NCI-H526 treated with DMSO at 0.1 percent for 48 hours (cell line): ENCODE measurements around the gene DNAJC1.

Experiments used
- DNase-seq: peaks from one replicate; lab custom pipeline; 2025; lab: John Stamatoyannopoulos, UW

Gene DNAJC1

DNA sequence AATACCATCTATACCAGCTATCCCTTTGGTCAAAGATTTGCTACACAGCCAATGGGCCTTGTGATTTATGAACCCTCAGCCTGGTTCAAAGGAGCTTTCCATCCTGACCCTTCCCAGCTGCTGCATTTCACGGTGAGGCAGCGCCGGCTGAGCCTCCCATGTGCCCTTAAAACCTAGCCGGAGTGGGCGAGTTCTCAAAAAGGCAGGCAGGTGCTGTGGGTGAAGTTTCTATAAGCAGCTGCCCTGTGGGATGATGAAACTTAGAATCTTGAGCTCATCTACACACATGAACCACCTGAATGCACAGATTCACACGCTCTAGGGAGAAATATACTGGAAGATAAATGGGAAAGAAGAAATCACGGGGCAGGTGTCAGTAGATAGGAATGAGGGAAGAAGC, 244.8 kb downstream of the DNAJC1 start:
- no peak for DNase-seq

DNA sequence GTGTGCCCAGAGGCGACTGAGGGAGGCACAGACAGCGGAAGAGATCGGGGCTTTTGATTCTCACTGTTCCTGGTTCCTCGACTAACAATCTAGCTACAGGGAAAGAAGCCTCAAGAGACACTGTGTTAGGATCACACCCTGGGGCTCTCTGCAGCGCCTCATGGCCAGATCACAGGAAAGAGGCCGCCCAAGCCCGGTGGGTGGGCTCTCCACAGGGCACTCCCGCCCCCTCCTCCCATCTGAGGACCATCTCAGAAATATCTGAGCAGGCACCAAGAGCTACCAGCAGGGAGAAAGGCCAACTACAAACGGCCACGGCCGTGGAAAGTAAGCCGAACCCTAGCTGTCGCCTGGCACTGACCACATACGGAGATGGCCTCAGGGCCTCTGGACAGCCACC, 245.3 kb downstream of the DNAJC1 start:
- DNase-seq: no peak

DNA sequence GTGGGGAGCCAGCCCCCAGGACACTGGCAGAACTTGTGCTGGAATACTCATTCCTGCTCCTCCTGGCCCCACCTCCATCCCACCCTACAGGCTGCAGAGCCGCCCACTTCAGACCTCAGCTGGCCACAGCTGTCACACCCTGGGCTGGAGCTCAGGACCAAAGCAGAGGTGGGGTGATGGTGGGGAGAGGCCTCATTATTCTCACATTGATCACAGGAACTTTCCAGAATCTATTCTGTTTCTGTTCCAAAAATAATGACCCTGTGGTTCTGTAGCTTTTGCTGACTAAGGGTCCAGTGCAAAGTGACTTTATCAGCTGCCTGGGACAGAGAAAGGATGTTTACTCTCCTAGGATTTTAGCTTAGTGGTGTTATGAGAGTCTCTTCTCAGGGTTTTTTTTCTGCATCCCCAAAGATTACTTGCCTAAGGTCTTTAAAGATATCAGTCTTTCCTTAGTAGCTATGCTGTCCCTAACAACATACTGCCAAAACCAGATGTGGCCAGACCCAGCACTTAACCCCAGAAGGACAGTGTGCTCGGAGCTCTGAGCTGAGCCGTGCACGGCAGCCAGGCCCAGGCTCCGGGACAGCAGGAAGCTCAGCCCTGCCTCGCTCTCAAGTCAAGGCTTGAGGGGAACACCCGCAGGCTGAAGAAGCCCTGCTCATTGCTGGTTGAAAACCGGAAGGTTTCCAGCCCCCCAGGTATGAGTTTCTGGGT, 246.2 kb downstream of the DNAJC1 start:
- DNase-seq: no peak

DNA sequence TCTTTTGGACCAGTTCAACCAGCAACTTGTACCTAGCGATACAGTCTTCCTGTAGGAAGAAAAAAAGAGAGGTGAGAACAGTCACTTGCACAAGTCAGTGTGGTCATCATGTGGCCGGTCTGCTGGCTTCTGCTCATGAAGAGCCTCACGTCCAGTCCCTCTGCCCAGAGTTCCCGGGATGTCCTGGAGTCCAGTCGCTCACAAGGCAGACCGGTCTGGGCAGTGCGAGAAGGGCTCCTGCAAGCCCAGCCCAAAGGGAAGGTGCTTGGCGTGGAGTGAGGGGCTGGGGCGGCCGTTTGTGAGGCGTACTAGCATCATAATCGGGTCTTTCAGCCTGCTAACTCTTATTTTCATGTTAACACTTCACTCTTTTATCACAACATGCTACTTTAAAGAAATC, 246.8 kb downstream of the DNAJC1 start:
- DNase-seq: no peak

DNA sequence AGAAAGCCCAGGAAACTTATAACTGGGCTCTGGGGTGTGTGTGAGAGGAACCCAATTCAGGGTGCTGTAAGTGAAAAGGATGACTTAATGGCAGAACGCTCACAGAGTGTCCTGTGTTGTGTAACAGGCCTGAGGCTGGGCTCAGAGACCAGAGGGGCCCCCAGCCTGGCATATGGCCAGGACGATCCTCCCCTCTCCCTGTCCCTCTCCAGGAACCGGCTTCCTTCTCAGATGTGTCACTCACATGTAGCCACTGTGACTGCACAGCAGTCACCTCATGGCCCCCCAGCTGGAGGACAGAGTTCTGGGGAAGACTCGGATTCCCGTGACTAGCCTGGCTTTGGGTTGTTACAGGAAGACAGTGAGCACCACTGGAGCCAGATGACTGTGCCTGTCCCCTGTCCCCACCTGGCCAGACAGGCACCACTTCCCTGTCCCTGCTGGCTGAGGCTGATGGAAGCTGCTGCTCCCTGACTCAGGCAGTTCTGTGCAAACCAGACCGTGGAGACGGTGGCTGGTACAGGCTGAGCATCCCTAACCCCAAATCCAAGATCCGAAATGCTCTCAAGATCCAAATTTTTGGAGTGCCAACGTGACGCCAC, 249.0 kb downstream of the DNAJC1 start:
- DNase-seq: no peak

DNA sequence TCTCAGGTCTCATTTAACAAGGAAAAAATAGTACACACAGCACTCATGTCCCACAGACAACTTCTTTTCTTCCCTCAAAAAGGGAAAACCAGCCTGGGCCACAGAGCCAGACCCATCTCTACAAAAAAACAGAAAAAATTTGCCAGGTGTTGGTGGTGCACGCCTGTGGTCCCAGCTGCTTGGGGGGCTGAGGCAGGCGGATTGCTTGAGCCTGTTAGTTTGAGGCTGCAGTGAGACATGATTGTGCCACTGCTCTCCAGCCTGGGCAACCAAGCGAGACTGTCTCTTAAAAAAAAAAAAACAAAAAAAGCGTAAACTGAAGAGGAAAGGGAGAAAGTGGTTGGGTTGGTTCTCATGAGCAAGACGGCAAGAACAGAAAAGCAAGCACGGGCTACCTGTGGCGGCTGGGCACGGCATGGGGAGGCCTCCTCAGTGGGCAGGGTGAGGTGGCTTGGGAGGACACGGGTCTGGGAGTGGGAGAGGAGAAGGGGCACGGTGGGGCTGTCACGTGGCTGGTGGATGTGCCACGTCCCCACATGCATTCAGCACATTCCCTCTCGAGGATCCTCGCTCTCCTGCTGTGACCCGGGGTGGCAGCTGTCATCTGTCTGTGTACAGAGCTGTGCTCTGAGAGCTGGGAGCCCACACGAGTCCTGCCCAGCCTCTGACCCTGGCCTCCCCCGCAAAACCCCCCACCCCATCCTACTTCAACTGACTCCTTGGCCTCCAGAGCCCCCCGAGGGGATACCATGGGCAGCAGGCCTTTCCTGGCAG, 249.8 kb downstream of the DNAJC1 start:
- no peak for DNase-seq

DNA sequence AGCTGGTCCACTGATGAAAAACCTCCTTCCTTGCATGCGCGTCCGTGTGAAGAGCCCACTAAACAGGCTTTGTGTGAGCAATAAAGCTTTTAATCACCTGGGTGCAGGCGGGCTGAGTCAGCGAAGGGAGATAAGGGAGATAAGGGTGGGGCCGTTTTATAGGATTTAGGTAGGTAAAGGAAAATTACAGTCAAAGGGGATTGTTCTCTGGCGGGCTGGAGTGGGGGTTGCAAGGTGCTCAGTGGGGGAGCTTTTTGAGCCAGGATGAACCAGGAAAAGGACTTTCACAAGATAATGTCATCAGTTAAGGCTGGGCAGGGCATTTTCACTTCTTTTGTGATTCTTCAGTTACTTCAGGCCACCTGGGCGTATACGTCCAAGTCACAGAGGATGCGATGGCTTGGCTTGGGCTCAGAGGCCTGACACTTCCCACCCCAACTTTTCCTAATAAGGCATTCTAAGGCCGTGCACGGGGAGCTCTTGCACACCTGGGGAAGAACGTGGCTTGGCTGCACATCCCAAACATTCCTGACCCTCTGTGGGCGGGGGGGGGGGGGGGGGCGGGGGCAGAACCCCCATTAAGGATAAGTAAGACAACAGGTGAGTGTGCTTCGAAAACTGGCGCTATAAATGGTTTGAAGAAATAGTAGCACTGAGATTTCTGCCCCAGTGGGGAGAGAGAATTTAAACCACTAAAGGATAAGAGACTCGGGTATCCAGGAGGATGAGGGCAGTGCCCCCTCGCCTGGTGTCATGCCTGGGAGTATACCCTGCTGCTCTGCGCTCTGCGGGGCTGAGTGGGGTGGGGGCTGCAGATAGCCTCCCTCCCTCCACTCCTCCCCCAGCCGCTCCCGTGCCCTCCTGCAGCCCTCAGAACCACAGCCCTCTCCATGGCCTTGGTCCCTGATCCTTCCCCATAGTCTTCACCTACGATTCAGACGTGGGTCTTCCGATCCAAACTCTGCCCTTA, 251.9 kb downstream of the DNAJC1 start:
- no peak for DNase-seq

DNA sequence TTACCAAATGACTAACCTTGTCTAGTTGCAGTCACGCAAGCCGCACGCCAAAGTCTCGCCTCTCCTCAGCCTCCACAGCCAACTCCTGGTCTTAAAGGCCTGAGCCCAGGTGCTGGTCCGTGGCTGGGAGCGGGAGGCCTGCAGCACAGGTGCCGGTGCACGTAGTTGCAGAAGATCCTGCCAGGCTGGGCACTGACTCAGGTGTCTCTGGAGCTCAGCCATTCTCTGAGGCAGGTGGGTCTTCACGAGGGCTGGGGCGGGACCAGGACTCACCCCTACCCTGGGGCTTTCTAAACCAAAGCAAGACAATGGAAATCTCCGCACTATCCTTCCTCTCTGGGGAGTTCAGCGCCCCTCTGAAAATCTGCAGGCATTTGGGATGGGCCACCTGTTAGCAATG, 253.1 kb downstream of the DNAJC1 start:
- no peak for DNase-seq

DNA sequence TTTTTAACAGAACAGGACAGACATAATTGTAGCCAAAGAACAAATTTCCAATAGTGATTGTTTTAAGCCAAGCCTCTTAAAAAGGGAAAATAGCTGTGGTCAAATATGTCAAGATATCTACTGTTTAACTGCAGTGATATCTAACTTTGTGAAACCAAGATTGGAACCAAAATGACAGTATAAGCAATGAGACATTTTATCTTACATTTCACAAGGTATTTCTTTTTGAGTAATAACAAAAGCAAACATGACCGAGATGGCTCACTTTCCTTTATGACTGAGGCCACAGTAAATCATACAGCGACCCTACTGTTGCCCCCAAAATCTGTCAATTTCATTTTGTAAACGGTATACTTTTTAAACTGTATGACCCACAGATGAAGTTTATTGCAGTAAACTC, 253.7 kb downstream of the DNAJC1 start:
- DNase-seq: no peak

DNA sequence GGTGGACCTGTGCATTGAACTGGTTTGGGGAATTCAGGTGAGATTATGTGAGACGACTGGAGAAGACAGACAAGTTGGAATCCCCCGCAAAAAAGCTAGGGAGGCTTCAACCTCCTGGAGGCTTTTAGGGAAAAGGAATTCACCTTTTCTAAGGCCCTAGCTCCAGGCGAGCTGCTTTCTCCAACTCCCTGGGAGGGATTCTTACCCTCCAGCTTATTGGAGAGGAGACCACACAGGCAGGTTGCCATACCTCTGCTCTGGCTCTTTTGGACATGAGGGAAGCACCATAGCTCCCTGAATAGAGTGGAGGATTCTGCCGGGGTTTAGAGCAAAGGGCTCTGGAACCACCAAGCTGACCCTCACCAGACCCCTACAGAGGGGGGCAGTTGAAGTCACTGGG, 255.7 kb downstream of the DNAJC1 start:
- DNase-seq: no peak

DNA sequence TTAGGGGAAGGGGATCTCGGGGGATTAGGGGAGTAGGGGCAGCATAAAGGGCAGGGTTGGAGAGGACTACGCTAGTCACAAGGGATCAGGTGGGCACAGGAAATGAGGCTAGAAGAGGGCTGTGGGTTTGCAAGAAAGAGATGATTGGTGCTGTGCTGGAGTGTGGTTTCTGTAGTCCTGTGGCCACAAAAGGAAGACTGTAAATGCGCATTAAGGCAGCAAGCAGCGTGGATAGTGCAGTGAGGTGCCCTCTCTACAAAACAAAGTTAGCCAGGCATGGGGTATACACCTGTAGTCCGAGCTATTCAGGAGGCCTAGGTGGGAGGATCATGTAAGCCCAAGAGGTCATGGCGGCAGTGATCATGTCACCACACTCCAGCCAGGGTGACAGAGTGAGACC, 257.4 kb downstream of the DNAJC1 start:
- no peak for DNase-seq

DNA sequence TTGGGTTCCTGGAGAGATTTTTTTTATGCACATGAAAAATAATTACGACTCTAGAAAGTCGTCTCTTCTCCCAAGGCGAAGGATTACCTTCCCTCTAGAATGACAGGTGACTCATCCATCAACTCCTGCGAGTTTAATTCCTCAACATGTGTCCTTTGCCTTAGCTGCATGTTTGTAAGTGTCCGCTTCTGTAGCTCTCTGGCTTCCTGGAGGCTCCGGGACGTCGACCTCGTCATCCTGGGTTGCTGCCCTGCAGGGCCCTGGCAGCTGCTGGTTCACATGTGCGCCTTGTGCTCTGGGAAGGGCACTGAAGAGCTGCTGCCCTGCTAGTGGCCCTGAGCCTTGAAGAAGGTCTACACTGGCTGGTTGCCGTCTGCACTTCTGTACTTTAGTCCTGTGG, 259.3 kb downstream of the DNAJC1 start:
- no peak for DNase-seq

DNA sequence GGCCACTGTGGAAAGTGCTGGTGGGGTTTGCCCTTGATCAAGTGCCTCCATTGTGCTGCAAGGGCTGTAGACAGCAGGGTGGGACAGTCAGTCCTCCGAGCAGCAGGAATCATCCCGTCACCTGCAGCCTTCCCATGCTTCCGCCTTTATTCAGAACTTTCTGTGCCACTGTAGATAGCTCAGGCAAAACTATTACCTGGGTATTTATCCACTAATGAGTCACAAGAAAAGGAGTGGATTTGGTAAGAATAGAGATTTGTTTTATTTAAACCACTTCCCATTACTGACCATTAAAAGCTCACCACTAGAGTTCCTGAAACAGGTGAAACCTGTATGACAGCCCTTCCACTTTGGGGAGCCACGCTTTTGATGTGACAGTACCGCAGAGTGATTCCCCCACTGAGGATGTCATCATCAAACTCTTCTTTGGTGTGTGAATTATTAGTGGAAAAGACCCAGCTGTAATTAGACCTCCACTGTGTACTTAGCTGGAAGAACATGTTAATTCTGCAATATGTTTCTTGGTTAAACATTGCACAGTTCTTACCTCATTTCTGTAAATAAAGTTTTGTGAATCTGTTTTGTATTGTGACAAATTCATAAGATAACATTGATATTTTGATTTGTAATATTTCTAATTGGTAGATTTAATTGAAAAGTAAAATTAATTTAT, 260.7 kb downstream of the DNAJC1 start:
- no peak for DNase-seq

DNA sequence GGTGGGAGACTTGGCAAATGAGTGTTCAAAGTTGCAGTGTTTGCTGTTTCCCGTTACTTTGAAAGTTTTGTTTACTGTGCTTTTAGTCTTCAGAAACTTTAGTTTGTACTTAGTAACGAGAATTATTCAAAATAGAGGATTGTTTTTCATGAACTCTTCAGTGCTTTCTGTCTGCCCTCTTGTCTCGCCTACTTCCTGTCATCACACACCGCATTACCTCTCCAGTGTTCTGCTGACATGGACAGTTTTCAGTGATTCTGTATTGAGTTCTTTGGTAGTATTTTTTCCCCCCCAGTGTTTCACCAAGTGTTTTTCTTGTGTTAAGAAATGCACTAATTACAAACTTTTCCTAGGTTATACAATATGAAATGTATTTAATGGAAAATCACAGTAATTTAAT, 262.5 kb downstream of the DNAJC1 start:
- no peak for DNase-seq

DNA sequence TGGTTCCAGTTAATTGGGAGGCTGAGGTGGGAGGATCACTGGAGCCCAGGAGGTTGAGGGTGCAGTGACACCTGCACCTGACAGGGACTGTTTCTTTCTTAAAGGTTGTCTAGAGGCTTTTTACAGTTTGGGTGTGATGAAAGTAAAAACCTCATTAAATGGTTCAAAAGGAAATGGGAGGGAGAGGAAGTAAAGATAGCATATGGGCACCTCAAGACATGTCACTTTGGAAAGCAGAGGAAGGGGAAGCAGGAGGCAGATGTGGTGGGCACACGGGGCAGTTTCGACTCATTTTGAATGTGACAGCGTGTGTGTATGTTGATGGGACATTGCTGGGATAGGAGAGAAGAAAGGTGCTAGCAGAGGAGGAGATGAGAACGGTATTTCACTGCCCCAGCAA, 266.4 kb downstream of the DNAJC1 start:
- DNase-seq: no peak

DNA sequence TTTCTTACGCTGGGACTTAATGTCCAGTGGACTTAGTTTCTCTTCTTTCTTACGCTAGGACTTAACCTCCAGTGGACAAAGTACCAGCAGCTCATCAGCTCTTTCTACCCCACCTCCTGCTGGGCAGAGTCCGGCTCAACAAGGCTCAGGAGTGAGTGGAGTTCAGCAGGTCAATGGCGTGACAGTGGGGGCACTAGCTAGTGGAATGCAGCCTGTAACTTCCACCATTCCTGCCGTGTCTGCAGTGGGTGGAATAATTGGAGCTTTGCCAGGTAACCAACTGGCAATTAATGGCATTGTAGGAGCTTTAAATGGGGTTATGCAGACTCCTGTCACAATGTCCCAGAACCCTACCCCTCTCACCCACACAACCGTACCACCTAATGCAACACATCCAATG, 269.8 kb downstream of the DNAJC1 start:
- no peak for DNase-seq

DNA sequence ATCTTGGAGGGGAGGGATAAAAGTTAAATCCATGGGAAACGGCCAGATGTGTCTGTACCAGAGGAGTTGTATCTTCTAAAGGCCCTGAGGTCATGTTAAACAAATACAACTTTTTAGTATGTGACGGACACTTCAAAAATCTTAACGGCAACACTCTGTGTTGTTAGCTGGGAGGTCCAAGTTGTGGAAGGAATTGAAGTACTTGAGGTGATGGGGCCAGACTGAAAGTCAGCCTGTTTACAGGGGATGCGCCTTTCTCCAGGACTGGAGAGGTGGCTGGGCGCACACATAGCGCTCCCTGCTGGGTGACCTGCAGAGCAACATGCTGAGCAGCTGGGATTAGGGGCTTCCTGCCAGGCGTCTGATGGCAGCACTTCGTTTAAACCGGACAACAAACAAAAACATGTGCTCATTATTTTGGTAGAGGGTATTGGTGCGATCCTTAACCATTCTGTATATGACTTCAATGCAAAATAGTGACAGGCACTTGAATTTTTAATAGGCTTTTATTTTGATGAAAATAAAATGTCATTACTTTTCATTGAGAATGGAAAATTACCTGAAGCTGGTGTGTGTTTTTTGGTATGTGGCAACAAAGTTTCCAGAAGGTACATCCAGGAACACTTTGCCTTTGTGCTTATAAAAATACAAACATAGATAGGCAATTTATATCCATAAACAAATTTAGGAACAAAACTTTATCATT, 271.3 kb downstream of the DNAJC1 start:
- DNase-seq: peak; percentile 18

DNA sequence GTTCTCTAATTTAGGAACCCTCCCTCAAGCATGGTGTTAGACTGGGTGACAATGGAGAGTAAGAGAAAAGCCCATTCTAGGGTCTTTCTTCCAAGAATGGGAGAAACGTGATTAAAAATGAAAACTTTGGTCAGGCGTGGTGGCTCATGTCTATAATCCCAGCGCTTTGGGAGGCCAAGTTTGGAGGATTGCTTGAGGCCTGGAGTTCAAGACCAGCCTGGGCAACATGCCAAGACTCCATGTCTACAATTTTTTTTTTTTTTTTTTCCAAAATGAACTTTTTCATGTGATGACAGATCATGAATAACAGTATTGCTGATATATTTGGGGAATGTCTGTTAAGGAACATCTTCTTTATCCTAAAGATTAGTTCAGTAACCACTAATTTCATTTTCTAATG, 274.9 kb downstream of the DNAJC1 start:
- DNase-seq: no peak

DNA sequence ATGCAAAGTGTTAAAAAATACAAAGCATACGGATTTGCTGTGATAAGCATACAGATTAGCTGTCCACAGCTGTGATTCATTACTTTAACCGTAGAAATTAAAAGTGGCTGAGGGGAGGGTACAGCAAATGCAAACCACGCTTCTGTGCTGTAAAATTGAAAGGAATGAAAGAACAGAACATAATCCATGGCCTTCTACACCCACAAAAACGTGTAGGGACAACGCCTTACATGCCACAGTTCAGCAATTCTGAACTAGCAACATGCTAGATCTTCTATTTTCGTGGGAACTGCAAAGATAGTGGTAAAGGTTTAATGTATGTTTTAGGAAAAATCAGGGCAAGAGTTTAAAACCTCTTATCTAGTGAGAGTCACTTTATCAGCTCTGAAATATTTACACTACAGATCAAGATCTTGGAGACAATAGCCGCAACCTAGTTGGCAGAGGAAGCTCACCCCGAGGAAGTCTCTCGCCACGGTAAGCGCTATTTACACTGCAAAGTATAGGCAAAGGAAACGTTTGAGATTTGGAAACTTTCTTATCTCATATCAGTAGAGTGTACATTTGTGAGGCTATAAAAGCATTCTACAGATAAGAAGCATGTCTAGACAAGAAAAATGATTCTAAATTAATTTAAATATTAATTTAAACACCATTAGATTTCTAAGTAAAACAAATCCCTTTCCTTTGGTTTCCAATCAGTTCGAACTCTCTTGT, 275.9 kb downstream of the DNAJC1 start:
- DNase-seq: peak; percentile 21

DNA sequence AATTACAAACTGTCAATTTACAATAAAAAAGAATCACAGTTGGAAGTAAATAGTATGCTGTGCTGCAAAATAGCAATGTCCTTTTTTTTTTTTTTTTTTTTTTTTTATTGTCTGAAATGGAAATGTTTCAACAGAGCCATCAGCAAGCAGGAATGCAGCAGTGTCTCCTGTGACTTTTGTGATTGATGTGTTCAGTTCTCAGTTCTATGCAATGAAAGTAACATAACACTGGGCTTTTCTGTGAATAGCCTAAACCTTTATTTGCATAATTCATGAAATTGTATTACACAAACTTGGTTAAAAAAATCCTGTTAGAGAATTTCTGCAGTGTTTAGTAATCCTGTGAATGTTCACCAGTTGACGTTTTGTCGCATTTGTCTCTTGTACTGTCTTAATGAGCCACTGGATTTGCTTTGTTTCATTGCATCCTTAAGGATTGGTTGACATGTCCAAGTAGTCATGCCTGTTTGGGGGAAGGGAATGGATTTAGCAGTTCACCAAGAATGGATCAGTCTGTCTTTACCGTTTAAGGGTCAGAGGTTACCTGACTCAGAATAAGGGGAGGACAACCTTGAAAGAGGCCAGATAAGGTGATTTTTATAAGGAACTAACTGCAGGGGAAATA, 276.8 kb downstream of the DNAJC1 start:
- DNase-seq: no peak
